Esophagus squamous epithelium (tissue), 4 donors: ENCODE measurements around the gene TOMM70.
"Not testable (repeated sequence)": the region's sequence is repeated elsewhere in the genome, so short reads cannot be mapped to it uniquely, and the experiment has no call there.

ENCODE experiments used
- CTCF ChIP-seq, 6 experiments: fragments of 450-650 bp in 4 of 6; fragments of 200-600 bp in 2 of 6; sonication (generic) in 2 of 6; IDR thresholded peaks; one replicate each; pipeline ENCODE4 v1.5.1; 2016 to 2019; ENCODE audit warnings: antibody characterized with exemption in 6 of 6, mild to moderate bottlenecking in 4 of 6, moderate library complexity in 4 of 6
- POLR2A ChIP-seq, 4 donors: fragments of 450-650 bp; IDR thresholded peaks; one replicate each; pipeline ENCODE4 v1.6.1; 2017; ENCODE audit warnings: antibody characterized with exemption in 4 of 4, mild to moderate bottlenecking in 4 of 4, moderate library complexity in 3 of 4

GRCh38 chr3:100336229-100336628, 64.7 kb downstream of the TOMM70 start:
- not testable (repeated sequence) for TF ChIP-seq CTCF, POLR2A (IDR thresholded peaks at IDR 0.05)
